K562 (cell line): ENCODE results near the gene CLDN15. TPM values are rescaled to one million over a fixed set of nuclear protein-coding genes. Genes with fewer than 3 reads are reported as not detected.

Source experiments
- ATAC-seq: fragments of 200-7000 bp; cut with Tn5 transposase; 3 replicates; pipeline ENCODE4 v1.9.1; 2020; ENCODE audit warnings: moderate library complexity
- BruUV-seq: library from RNA; stranded (reverse); fragments of 400-500 nt; replicated peaks from 2 replicates; lab custom pipeline; 2021; lab: Mats Ljungman, UMichigan
- CTCF ChIA-PET: fragments of 300-600 bp; formaldehyde crosslinking; extraction: SDS; loops from one replicate; lab custom pipeline; 2021; ENCODE audit warnings: low intra/inter-chr PET ratio; lab: Yijun Ruan, JAX
- POLR2A ChIA-PET: fragments of 300-600, 350-650 bp; sonication (Branson Sonifier 250); formaldehyde crosslinking; extraction: SDS; loops from one replicate; lab custom pipeline; 2021; ENCODE audit warnings: antibody characterized with exemption, inconsistent platforms; lab: Yijun Ruan, JAX
- DNase-seq, 4 experiments: peaks; one replicate each; pipeline versions ENCODE4 v3.0.0 to v3.0.0-alpha.2; 2011 to 2018; ENCODE audit warnings: low spot score in 3 of 4, mixed read lengths in 3 of 4; ENCODE audit errors: extremely low read depth in 1 of 4
- FAIRE-seq: peaks from 2 replicates; lab custom pipeline; 2011; peaks lifted over from hg19 to GRCh38; lab: Jason Lieb, UNC
- H2AFZ ChIP-seq: 2 replicates; pipeline ENCODE4 v1.6.0; 2011; ENCODE audit warnings: low read depth, low read length, control low read depth, inconsistent platforms
- H3K27ac ChIP-seq: fragments of 200-600 bp; 3 replicates; pipeline ENCODE4 v1.8.0; 2011; ENCODE audit warnings: low read depth, mild to moderate bottlenecking, control low read depth, inconsistent platforms, low read length, moderate library complexity, mixed read lengths; ENCODE audit errors: extremely low read depth
- H3K27me3 ChIP-seq, 2 experiments: fragments of 300-600 bp in 1 of 2; 2 replicates in 1 of 2; 3 replicates in 1 of 2; pipeline versions ENCODE4 v1.6.0 to v1.8.0; 2011; ENCODE audit warnings: inconsistent platforms in 2 of 2, low read length in 2 of 2, mild to moderate bottlenecking in 1 of 2, mixed read lengths in 1 of 2, moderate library complexity in 1 of 2; ENCODE audit not compliant: control insufficient read depth in 2 of 2, insufficient read depth in 2 of 2
- H3K36me3 ChIP-seq: fragments of 300-600 bp; 3 replicates; pipeline ENCODE4 v1.8.0; 2011; ENCODE audit warnings: mild to moderate bottlenecking, low read length, inconsistent platforms; ENCODE audit not compliant: control insufficient read depth, insufficient read depth
- H3K4me1 ChIP-seq, 2 experiments: fragments of 200-600 bp in 1 of 2; replicated peaks in 1 of 2; 2 replicates in 1 of 2; 3 replicates in 1 of 2; pipeline versions ENCODE4 v1.5.1 to v1.8.0; 2011; ENCODE audit warnings: inconsistent platforms in 2 of 2, low read length in 2 of 2, mild to moderate bottlenecking in 1 of 2, mixed read lengths in 1 of 2, moderate library complexity in 1 of 2; ENCODE audit not compliant: control insufficient read depth in 2 of 2, insufficient read depth in 2 of 2
- H3K4me2 ChIP-seq: 2 replicates; pipeline ENCODE4 v1.6.1; 2011; ENCODE audit warnings: low read length, control low read depth, inconsistent platforms, mixed read lengths; ENCODE audit not compliant: insufficient read depth
- H3K4me3 ChIP-seq: fragments of 200-600 bp; sonication (generic), shearing (Covaris generic); 2 replicates; pipeline ENCODE4 v1.5.1; 2016; ENCODE audit warnings: control low read depth, inconsistent platforms
- H3K79me2 ChIP-seq: fragments of 200-600 bp; 3 replicates; pipeline ENCODE4 v1.8.0; 2011; ENCODE audit warnings: low read length, inconsistent platforms; ENCODE audit not compliant: control insufficient read depth, insufficient read depth
- H3K9ac ChIP-seq, 2 experiments: 2 replicates each; pipeline versions ENCODE4 v1.6.0 to v1.6.1; 2011; ENCODE audit warnings: low read depth in 2 of 2, low read length in 2 of 2, control low read depth in 1 of 2, inconsistent platforms in 1 of 2, mild to moderate bottlenecking in 1 of 2, mixed read lengths in 1 of 2; ENCODE audit not compliant: insufficient read depth in 1 of 2
- H3K9me1 ChIP-seq: one replicate; pipeline ENCODE4 v1.6.0; 2011; ENCODE audit warnings: inconsistent platforms, mild to moderate bottlenecking, low read length, moderate library complexity; ENCODE audit not compliant: control insufficient read depth, insufficient read depth
- H3K9me3 ChIP-seq: replicated peaks from 2 replicates; pipeline ENCODE4 v1.5.1; 2011; ENCODE audit warnings: low read depth, low read length, inconsistent platforms; ENCODE audit not compliant: control insufficient read depth, insufficient read depth
- H4K20me1 ChIP-seq: replicated peaks from 2 replicates; pipeline ENCODE4 v1.6.1; 2011; ENCODE audit warnings: low read length, inconsistent platforms, mixed read lengths; ENCODE audit not compliant: control insufficient read depth, insufficient read depth
- GTF2F1 ChIP-seq: IDR thresholded peaks from 2 replicates; pipeline ENCODE4 v1.6.1; 2011; ENCODE audit warnings: low read depth, low read length, improper control_type of control experiment
- HDAC2 ChIP-seq: fragments of 450-650 bp; IDR thresholded peaks from 2 replicates; pipeline ENCODE4 v1.6.1; 2016; ENCODE audit warnings: mild to moderate bottlenecking
- JUNB ChIP-seq: fragments of 450-650 bp; formaldehyde crosslinking; conservative IDR thresholded peaks from 2 replicates; pipeline ENCODE4 v1.4.0; 2020; ENCODE audit warnings: mild to moderate bottlenecking
- KDM1A ChIP-seq, 2 experiments: fragments of 450-650 bp; IDR thresholded peaks; 2 replicates each; pipeline ENCODE4 v1.6.1; 2016; ENCODE audit warnings: mild to moderate bottlenecking in 2 of 2
- PCBP2 ChIP-seq: fragments of 200-400 bp; formaldehyde crosslinking; IDR thresholded peaks from 2 replicates; pipeline ENCODE4 v1.6.1; 2018; ENCODE audit warnings: low read length, low read depth, mild to moderate bottlenecking, moderate library complexity; ENCODE audit not compliant: poor library complexity, severe bottlenecking
- RBM14 ChIP-seq: fragments of 200-400 bp; formaldehyde crosslinking; IDR thresholded peaks from 2 replicates; pipeline ENCODE4 v1.6.1; 2018; ENCODE audit warnings: low read depth, mild to moderate bottlenecking, low read length, moderate library complexity, borderline replicate concordance; ENCODE audit not compliant: insufficient read depth
- WGBS: fragments of 100-300 bp; shearing (Covaris generic); methylation state at CpG from one replicate; pipeline ENCODE4 v1.1.6; 2016; ENCODE audit warnings: low coverage, mixed read lengths; ENCODE audit not compliant: insufficient coverage; ENCODE audit errors: missing lambda C conversion rate; 5-methylcytosine and 5-hydroxymethylcytosine counted together
- in situ Hi-C: fragments of 300-500 bp; cut with MboI; formaldehyde crosslinking; loops from 4 replicates; pipeline ENCODE4 v1.15.0; 2018; ENCODE audit warnings: inconsistent platforms, mixed read lengths
- intact Hi-C: fragments of 100-400 bp; cut with micrococcal nuclease; formaldehyde crosslinking; loops from 2 replicates; pipeline ENCODE4 v1.14.2; 2022
- polyA plus RNA-seq, 8 experiments: library from polyadenylated mRNA; depleted of rRNA in 4 of 8; stranded (reverse) in 5 of 8; unstranded in 3 of 8; fragments of >200 nt; fragmentation: Nextera tagmentation in 2 of 8; fragmentation: Illumina TruSeq in 1 of 8; extraction: Ambion mirVana in 2 of 8; extraction: Trizol in 1 of 8; gene quantifications; 2 replicates each; pipeline versions ENCODE4 v1.2.1 to v1.2.3, GENCODE V29; 2011 to 2014; ENCODE audit warnings: inconsistent platforms in 1 of 8, missing spikeins in 1 of 8
- total RNA-seq, 7 experiments: library from RNA; depleted of rRNA in 6 of 7; stranded (reverse); fragments of >200 nt in 6 of 7; fragmentation: Illumina TruSeq in 2 of 7; extraction: Trizol in 2 of 7; gene quantifications; 2 replicates each; pipeline versions ENCODE4 v1.2.1 to v1.2.3, GENCODE V29; 2011 to 2021; ENCODE audit warnings: low replicate concordance in 1 of 7
- TF ChIP-seq, protein P1 (sequence below), 2 experiments: IDR thresholded peaks in 1 of 2; conservative IDR thresholded peaks in 1 of 2; 2 replicates each; pipeline ENCODE4 v1.6.1; 2016; ENCODE audit warnings: low read depth in 2 of 2, mild to moderate bottlenecking in 1 of 2, missing compliant biosample characterization in 1 of 2, missing genetic modification characterization in 1 of 2, moderate library complexity in 1 of 2
- TF ChIP-seq, protein P2 (sequence below): fragments of 250-450 bp; sonication (Bioruptor Pico); IDR thresholded peaks from 2 replicates; pipeline ENCODE4 v1.5.0; 2021; ENCODE audit warnings: mild to moderate bottlenecking, moderate library complexity

CLDN15 gene
- total and polyA plus RNA-seq, 9 of the 15 experiments (the other 6 are each of a cell fraction or from before 2014, with no cell fraction given), result 0.32 to 14.5 (median 7.4) TPM

DNA sequence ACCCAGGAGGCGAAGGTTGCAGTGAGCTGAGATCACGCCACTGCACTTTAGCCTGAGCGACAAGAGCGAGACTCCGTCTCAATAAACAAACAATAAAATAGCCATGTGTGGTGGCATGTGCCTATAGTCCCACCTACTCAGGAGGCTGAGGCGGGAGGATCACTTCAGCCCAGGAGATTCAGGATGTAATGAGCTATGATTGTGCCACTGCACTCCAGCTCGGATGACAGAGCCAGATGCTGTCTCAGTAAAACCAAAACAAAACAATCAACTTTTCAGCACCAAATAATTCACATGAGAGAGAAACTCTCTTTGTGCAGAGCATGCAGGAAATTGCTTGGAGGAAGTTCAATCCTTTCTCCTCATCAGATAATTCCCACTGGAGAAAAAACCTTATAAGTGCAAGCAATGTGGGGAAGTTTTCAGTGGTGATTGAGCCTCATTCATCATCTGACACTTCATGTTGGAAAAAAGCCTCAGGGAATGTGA, 20.7 kb upstream of the CLDN15 start (continued):
- TF ChIP-seq, protein P1, sequence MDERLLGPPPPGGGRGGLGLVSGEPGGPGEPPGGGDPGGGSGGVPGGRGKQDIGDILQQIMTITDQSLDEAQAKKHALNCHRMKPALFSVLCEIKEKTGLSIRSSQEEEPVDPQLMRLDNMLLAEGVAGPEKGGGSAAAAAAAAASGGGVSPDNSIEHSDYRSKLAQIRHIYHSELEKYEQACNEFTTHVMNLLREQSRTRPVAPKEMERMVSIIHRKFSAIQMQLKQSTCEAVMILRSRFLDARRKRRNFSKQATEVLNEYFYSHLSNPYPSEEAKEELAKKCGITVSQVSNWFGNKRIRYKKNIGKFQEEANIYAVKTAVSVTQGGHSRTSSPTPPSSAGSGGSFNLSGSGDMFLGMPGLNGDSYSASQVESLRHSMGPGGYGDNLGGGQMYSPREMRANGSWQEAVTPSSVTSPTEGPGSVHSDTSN (CRISPR knock-in tag; IDR thresholded peaks at IDR 0.05; ENCODE audit: low read depth), result no peak
- TF ChIP-seq, protein P1 (tag; conservative IDR thresholded peaks at IDR 0.05; ENCODE audit: low read depth), result 0 out of 2 replicates have a peak, but pooled peaks have one; percentile 37
- TF ChIP-seq PCBP2, result no peak

DNA sequence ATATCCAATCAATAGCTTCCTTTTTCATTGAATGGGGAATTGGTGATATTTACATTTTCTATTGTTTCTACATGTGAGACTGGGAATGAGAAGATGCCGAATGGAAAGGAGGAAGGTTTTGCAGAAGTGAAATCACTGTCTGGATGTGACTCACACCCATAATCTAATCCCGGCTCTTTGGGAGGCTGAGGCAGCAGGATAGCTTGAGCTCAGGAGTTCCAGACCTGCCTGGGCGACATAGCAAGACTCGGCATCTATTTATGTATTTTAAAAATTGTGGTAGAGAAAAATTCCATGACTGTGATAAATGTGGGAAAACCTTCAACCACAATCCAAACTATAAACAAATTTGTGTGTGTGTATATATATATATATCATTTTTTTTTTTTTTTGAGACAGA, 18.2 kb upstream of the CLDN15 start:
- DNase-seq (no peak), ATAC-seq (no peak), FAIRE-seq (no peak)
- Histone ChIP-seq H3K4me3 (no peak overlapping the region), H3K4me1 (peaks cover 0 to 7% of the 10 kb centered on the region in 2 experiments; a peak in 3 of 5 replicates), H3K36me3 (peaks cover under 1% of the 10 kb centered on the region; the same call in 1 of the 3 replicates), H3K4me2 (no peak overlapping the region), H4K20me1 (0 out of 2 replicates have a peak, but pooled peaks cover 4% of the 10 kb centered on the region), H3K27me3 (peaks cover 7 to 29% of the 10 kb centered on the region in 2 experiments; a peak in 3 of 5 replicates), H3K9me1 (no peaks in the 10 kb centered on the region), H3K79me2 (peaks cover 13% of the 10 kb centered on the region), H3K9ac (no peak overlapping the region), H3K9me3 (no peaks in the 10 kb centered on the region), H2AFZ (no peak overlapping the region), H3K27ac (no peak overlapping the region)
- no TSS peak for BruUV-seq
- intact Hi-C loops, result no loop called here
- TF ChIP-seq JUNB (CRISPR knock-in tag), result no peak
- TF ChIP-seq GTF2F1, result no peak
- TF ChIP-seq KDM1A (IDR thresholded peaks at IDR 0.05), result peak in 1 of 2 experiments; percentile 26; a peak in 1 of 4 replicates
- TF ChIP-seq, protein P2, sequence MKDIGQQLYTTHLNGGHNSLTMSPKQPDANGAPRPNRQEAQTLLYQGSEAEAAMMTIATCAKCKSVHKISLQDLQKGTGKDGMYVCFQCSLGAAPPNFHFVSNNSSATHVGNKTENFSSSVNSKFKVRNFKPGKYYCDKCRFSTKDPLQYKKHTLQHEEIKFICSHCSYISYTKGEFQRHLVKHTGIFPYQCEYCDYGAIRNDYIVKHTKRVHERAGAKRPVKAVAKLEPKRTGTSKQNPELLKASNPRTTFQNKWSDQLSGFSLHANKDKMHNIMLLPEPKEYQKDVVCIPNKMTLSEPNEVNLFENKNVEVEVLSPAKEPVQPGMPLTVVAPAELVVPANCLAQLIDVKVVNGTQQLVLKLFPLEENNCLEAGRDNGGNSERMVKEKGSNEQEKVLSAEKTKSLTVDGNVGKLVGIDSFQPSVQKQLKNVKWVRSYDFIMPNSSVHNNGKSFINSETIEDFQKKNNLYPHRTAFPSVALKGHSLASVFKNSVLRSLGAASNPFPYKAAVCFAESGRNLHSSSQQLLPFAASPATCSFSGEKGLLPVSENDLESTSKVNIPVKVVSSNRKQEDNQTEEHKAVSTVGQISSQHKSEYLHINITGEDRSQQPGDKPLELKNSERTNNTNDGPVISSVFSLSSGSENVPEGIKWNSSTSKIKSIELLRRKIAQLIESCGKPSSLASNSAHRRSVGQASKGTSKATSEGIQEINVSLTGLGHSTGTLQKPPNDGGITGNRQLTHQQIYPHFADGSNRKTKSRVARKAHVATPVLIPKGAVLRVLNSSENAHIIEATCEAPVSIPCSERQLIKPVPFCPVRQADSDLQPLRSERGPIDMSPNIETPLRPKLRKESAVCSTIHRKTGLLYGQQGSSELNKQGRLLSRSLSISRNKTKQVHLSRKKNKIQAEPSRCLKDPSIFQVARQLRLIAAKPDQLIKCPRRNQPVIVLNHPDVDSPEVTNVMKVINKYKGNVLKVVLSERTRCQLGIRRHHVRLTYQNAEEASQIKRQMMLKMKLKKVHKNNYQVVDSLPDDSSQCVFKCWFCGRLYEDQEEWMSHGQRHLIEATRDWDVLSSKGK, result no peak
- no peak for TF ChIP-seq HDAC2
- TF ChIP-seq RBM14, result no peak
- CTCF ChIA-PET, result no interaction called here
- in situ Hi-C loops, result no loop called here
- WGBS, result 9% methylated on average over 4 of the region's 4 CpGs
- POLR2A ChIA-PET, result interaction anchor here (1.1 to 2.7 kb wide), 2 partner anchors 12 to 27 kb away, joined by 4 to 14 read pairs; no protein-coding TSS in a partner anchor
